GM19240 (cell line): ENCODE data around the gene MTM1.

ENCODE experiments used
- DNase-seq: peaks from one replicate; pipeline ENCODE4 v3.0.0; 2011; ENCODE audit warnings: low spot score; ENCODE audit not compliant: insufficient read length

Gene MTM1

DNA sequence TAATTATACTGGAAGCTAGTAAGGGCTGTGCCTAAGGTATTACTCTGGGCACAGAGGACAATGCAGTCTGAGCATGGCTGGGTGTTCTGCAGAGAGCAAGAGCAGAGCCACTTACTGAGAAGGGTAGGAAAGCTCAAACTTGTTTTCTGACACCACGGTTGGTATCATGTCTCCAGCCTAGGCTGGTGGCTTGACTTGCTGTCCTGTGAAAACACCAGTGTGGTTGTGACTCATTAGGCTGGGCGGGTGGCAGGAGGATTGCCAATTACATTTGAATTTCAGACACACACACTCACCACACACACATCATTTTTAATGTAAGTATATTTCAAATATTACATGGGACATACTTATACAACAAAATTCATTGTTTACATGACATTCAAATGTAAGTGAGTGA is 19.7 kb upstream of the MTM1 start:
- DNase-seq: no peak

GRCh38 chrX:150551963-150552362 is 16.5 kb upstream of the MTM1 start:
- DNase-seq: no peak

DNA sequence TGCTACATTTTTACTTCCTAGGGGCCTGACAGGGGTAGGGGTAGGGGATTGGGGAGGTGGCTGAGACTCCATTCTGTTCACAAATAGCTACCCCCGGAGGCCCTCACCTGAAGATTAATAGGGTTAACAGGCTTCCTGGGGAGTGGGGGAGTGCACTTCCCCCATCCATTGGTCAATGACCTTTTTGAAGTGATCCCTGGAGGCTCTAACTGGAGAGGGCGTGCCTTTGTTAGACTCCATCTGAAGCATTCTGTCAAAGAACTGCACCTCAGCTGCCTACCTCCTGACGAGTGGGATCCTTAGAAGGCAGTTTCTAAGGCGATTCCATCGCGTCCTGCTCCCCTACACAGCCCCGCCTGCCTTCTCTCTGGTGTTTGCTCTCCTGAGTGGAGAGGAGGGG is 10.0 kb upstream of the MTM1 start:
- DNase-seq: no peak

DNA sequence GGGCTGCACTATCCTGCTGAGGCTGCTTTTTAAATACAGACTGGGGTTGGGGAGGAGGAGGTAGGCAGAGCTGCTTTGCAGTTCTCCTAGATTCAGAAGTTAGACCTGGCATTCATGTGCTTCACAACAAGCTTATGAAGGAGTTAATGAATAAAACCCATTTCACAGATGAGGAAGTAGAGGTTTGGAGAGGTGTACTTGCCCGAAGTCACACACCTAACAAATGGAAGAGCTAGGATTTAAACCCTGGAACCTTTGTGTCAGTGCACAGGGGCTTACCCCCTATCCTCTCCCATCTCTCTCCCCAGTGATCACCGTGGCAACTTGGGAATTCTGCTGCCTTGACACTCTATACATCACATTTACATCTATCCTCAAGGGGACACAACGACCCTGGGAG is 3.6 kb upstream of the MTM1 start:
- no peak for DNase-seq

DNA sequence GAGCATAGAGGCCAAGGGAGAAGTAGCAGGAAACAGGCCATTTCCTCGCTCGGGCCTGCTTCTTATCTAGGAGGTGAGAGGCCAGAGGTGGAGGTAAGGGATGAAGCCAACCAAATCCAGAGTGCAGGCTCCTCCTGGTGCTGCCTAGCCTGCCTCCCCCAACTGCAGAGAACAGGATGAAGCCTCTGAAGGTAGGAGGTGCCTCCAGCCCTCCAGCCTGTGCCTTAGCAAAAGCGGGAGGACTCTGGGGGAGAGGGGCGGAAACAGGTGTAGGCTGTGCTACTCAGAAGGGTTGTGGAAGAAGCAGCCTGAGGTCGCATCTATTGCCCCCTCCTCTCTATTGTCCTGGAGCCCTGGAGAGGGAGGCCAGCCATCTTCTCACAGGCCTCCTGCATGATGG is 2.9 kb upstream of the MTM1 start:
- DNase-seq: no peak

- DNase-seq: no peak
Observed at GRCh38 chrX:150566734-150567182, 1.7 kb upstream of the MTM1 start.

- DNase-seq: no peak
Observed at GRCh38 chrX:150567645-150568319, 639 bp upstream of the MTM1 start.

GRCh38 chrX:150569155-150569477 is 695 bp downstream of the MTM1 start:
- DNase-seq: no peak

- DNase-seq: no peak
Observed at GRCh38 chrX:150570512-150570911, 2.1 kb downstream of the MTM1 start.

GRCh38 chrX:150572206-150572605 is 3.8 kb downstream of the MTM1 start:
- no peak for DNase-seq

GRCh38 chrX:150573106-150573505 is 4.7 kb downstream of the MTM1 start:
- DNase-seq: no peak

DNA sequence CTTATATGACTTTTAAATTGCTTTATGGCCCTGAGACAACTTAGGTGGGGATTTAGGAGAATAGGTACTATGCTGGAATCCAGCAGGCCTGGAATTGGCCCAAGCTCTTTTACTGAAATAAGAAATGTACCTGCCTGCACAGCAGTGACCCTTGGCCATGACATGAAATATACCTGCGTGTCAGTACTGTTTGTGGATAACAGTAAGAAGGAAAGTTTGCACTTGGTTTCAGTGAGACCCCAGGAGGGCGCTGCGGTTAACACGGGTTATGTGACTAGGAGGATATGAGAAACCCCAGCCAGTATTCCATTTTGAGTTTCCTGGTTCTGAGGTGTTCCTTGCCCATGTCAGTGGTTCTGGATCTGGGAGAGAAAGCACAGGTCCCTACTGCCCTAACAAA is 5.3 kb downstream of the MTM1 start:
- DNase-seq: no peak

DNA sequence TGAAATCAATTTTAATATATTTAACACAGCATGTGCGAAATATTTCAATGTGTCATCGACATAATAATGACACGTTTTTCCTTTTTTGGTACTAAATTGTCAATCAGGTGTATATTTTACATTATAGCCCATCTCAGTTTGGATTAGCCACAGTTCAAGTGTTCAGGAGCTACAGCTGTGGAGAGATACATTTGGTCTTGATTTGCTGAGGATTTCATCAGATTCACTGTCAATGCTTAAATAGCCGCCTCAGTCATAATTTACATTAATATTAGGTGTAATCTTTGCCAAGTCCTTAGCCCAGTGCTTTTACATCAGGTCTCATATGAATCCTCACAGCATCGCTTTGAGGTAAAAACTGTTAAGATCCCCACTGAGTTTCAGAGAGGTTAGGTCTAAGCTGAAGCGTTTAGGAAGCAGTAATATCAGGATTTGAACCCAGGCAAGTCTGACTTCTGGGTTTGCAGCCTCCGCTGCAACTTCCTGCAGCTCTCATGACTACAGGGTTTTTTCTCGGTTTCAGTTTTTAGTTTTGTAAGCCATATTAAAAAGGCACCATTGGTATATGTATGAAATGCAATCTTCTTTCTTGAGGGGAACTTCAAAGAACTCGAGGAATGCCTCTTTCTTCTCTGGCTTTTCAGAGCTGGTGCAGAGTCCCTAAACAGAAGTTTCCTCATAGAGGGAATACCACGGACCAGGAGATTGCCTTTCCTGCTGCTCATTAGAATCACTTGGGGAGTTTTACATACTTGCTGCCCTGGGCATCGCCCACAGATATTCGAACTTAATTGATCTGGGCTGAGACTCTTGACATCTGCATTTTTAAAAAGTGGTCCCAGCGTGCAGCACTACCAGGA is 6.4 kb downstream of the MTM1 start:
- no peak for DNase-seq

GRCh38 chrX:150575419-150575814 is 7.0 kb downstream of the MTM1 start:
- DNase-seq: no peak

DNA sequence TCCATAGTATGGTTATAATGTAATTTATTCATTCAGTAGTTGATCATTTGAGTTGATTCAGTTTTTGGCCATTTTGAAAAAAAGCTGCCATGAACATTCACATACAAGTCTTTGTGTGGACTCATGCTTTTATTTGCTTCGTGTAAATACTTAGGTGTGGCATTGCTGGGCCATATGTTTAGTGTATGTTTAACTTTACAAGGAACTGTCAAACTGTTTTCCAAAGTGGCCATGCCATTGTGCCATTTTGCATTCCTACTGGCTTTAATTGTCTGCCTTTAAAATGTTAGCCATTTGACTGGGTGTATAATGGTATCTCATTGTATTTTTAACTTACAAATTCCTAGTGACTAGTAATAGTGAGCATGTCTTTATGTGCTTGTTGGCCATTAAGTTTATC is 8.8 kb downstream of the MTM1 start:
- DNase-seq: no peak

DNA sequence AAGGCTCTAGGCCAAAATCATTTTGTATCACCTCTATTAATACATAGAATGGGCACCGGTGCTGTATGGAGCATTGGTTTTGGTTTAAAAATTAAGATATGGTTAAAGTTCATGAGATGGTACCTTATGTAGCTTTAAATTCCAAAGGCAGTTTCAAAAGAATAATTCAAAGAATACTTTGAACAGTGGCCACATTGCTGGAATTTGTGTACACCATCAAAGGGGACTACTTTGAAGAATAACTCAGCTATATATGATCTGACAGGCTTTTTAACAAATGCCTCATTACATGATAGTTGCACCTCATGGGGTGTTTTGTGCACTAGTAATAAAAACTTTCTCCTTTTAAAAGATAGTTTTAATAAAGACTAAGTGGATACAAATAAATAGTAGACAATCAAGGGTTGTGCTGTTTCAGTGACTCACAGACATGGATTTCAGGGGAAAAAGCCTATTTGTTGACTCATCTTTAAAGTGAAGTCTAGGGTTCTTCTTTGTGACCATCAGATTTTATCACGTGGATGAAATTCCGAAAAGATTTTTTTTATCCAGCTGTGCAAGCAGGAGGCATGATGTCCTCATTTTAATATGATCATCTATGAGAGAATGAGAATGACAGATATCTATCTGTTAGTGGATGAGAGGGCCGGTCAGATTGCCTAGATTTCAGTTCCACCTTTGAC is 12.8 kb downstream of the MTM1 start:
- DNase-seq: no peak

DNA sequence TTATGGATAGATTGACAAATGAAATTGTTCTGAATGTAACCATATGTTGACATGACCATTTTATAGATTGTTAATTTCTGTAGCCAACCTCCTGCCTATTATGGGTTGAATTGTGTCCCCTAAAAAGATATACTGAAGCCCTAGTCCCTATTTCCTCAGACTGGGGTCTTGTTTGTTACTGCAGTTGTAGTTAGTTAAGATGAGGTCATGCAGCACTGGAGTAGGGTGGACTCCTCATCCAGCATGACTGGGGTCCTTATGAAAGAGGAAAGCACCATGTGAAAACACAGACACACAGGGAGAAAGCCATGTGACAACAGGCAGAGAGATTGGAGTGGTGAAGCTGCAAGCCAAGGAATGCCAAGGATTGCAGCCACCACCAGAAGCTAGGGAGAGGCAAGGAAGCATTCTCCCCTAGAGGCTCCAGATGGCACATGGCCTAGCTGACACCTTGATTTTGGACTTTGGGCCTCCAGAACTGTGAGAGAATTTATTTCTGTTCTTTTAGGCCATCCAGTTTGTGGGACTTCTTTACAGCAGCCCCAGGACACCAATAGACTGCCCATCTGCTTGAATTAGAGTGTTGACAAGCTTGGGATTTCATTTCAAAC is 14.0 kb downstream of the MTM1 start:
- DNase-seq: no peak

- no peak for DNase-seq
Observed at GRCh38 chrX:150587585-150588503, 19.4 kb downstream of the MTM1 start.

DNA sequence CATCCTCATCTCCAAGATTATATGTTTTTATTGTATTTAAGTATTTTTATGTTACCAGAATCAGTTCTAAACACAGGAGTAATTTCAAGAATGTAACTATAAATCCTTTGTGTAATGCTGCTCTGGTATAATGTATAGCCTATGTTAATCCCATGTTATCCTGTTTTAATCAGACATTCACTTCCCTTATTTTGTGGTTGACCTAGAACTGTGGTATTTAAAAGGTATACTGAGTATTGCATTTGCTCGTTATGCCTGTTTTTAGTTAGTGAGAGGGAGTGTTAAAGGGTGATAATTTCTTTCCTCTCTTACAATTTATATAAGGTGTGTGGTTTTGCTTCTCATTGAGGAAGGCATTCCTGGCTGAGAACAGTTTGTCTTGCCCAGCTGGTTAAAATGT is 26.2 kb downstream of the MTM1 start:
- DNase-seq: no peak

DNA sequence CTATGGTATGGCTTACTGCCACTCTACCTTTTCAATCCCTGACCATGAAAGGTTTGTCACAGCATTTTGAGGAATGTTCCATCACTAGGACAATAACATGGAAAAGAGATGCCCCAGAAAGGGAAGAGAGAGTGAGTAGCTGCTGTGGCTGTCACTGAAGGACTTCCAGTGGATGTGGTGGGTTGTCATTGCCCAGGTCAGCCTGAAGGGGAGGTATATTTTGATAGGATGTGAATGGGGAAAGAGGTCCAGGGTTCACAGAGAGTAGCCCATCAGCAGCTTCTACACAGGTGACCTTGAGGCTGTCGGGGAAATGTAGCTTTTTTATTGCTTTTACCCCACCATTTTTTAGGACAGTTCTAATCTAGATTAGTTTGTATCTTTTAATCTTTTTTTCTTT is 30.8 kb downstream of the MTM1 start:
- no peak for DNase-seq

GRCh38 chrX:150602296-150602695 is 33.9 kb downstream of the MTM1 start:
- no peak for DNase-seq
